H9 (cell line): Measurements from ENCODE around the gene YKT6. TPM values are rescaled to one million over a fixed set of nuclear protein-coding genes. Genes with fewer than 3 reads are reported as not detected.

Experiments
- DNase-seq: peaks from one replicate; pipeline ENCODE4 v3.0.0-alpha.2; 2017
- H2AFZ ChIP-seq: one replicate; pipeline ENCODE4 v1.6.1; 2013; ENCODE audit warnings: mild to moderate bottlenecking, low read length, control low read depth, moderate library complexity
- H2AK5ac ChIP-seq: 2 replicates; pipeline ENCODE4 v1.6.1; 2013; ENCODE audit warnings: low read length, control low read depth, mixed read lengths; ENCODE audit not compliant: insufficient read length
- H2BK120ac ChIP-seq: one replicate; pipeline ENCODE4 v1.6.1; 2013; ENCODE audit warnings: low read depth, mild to moderate bottlenecking, low read length, control low read depth, inconsistent platforms; ENCODE audit not compliant: poor library complexity, severe bottlenecking
- H2BK12ac ChIP-seq: 2 replicates; pipeline ENCODE4 v1.6.1; 2013; ENCODE audit warnings: low read length, control low read depth, mixed read lengths, low read depth; ENCODE audit not compliant: insufficient read length
- H2BK15ac ChIP-seq: 2 replicates; pipeline ENCODE4 v1.6.1; 2013; ENCODE audit warnings: low read depth, low read length, control low read depth
- H2BK20ac ChIP-seq: one replicate; pipeline ENCODE4 v1.6.1; 2013; ENCODE audit warnings: low read depth, mild to moderate bottlenecking, low read length, control low read depth, inconsistent platforms; ENCODE audit not compliant: poor library complexity, severe bottlenecking
- H2BK5ac ChIP-seq: 2 replicates; pipeline ENCODE4 v1.6.1; 2013; ENCODE audit warnings: low read length, control low read depth, mixed read lengths; ENCODE audit not compliant: insufficient read length
- H3K14ac ChIP-seq: 2 replicates; pipeline ENCODE4 v1.6.1; 2013; ENCODE audit warnings: low read length, control low read depth; ENCODE audit not compliant: insufficient read depth
- H3K18ac ChIP-seq: 2 replicates; pipeline ENCODE4 v1.6.1; 2013; ENCODE audit warnings: low read depth, mild to moderate bottlenecking, mixed read lengths, low read length, control low read depth; ENCODE audit not compliant: insufficient read length
- H3K23ac ChIP-seq: 2 replicates; pipeline ENCODE4 v1.6.1; 2013; ENCODE audit warnings: low read length, control low read depth, mixed read lengths, low read depth; ENCODE audit not compliant: insufficient read length
- H3K23me2 ChIP-seq: 2 replicates; pipeline ENCODE4 v1.6.1; 2013; ENCODE audit warnings: low read depth, mild to moderate bottlenecking, mixed read lengths, low read length, control low read depth; ENCODE audit not compliant: insufficient read length, poor library complexity, severe bottlenecking
- H3K27ac ChIP-seq: 2 replicates; pipeline ENCODE4 v1.5.1; 2013; ENCODE audit warnings: low read length, control low read depth, mixed read lengths, low read depth; ENCODE audit not compliant: insufficient read length
- H3K27me3 ChIP-seq: 2 replicates; pipeline ENCODE4 v1.6.1; 2013; ENCODE audit warnings: low read length, control low read depth, inconsistent platforms; ENCODE audit not compliant: insufficient read depth
- H3K4ac ChIP-seq: 2 replicates; pipeline ENCODE4 v1.6.1; 2013; ENCODE audit warnings: low read depth, mild to moderate bottlenecking, control low read depth, inconsistent platforms, low read length, moderate library complexity
- H3K4me1 ChIP-seq: 2 replicates; pipeline ENCODE4 v1.6.1; 2013; ENCODE audit warnings: low read length, control low read depth, inconsistent platforms; ENCODE audit not compliant: insufficient read depth
- H3K4me2 ChIP-seq: 2 replicates; pipeline ENCODE4 v1.6.1; 2013; ENCODE audit warnings: low read length, control low read depth, mixed read lengths; ENCODE audit not compliant: insufficient read length, insufficient read depth
- H3K56ac ChIP-seq: 2 replicates; pipeline ENCODE4 v1.6.1; 2013; ENCODE audit warnings: low read depth, mild to moderate bottlenecking, mixed read lengths, low read length, control low read depth; ENCODE audit not compliant: insufficient read length
- H3K79me1 ChIP-seq: 2 replicates; pipeline ENCODE4 v1.6.1; 2013; ENCODE audit warnings: low read depth, mild to moderate bottlenecking, moderate library complexity, low read length, control low read depth, inconsistent platforms; ENCODE audit not compliant: insufficient read depth, poor library complexity, severe bottlenecking
- H3K79me2 ChIP-seq: 2 replicates; pipeline ENCODE4 v1.6.1; 2013; ENCODE audit warnings: low read length, control low read depth, inconsistent platforms; ENCODE audit not compliant: insufficient read depth
- H3K9ac ChIP-seq: 2 replicates; pipeline ENCODE4 v1.6.1; 2013; ENCODE audit warnings: low read length, control low read depth, mixed read lengths; ENCODE audit not compliant: insufficient read length; ENCODE audit errors: extremely low read depth
- H3K9me3 ChIP-seq: one replicate; pipeline ENCODE4 v1.6.1; 2013; ENCODE audit warnings: low read depth, low read length, inconsistent platforms; ENCODE audit not compliant: control insufficient read depth
- H3T11ph ChIP-seq: one replicate; pipeline ENCODE4 v1.6.1; 2013; ENCODE audit warnings: mild to moderate bottlenecking, low read length, control low read depth, inconsistent platforms
- H4K20me1 ChIP-seq: one replicate; pipeline ENCODE4 v1.6.1; 2013; ENCODE audit not compliant: control insufficient read depth, insufficient read length, insufficient read depth
- H4K5ac ChIP-seq: 2 replicates; pipeline ENCODE4 v1.6.1; 2013; ENCODE audit warnings: low read depth, mild to moderate bottlenecking, mixed read lengths, low read length, control low read depth; ENCODE audit not compliant: insufficient read length
- H4K8ac ChIP-seq: replicated peaks from 2 replicates; pipeline ENCODE4 v1.6.1; 2013; ENCODE audit warnings: low read length, control low read depth, mixed read lengths, low read depth; ENCODE audit not compliant: insufficient read length
- H4K91ac ChIP-seq: 2 replicates; pipeline ENCODE4 v1.6.1; 2013; ENCODE audit warnings: low read depth, mild to moderate bottlenecking, moderate library complexity, mixed read lengths, low read length, control low read depth; ENCODE audit not compliant: insufficient read length
- H3K27ac Mint-ChIP-seq, 3 experiments: 2 replicates in 2 of 3; 3 replicates in 1 of 3; pipeline ENCODE4 v1.8.0; 2020 to 2021; ENCODE audit warnings: mixed read lengths in 3 of 3, mild to moderate bottlenecking in 1 of 3, moderate library complexity in 1 of 3
- H3K27me3 Mint-ChIP-seq: 2 replicates; pipeline ENCODE4 v1.8.0; 2021; ENCODE audit warnings: low read depth, mild to moderate bottlenecking, moderate library complexity, mixed read lengths
- H3K36me3 Mint-ChIP-seq, 3 experiments: 2 replicates in 2 of 3; 3 replicates in 1 of 3; pipeline ENCODE4 v1.8.0; 2020 to 2021; ENCODE audit warnings: low read depth in 3 of 3, mixed read lengths in 3 of 3; ENCODE audit not compliant: insufficient read depth in 1 of 3
- H3K4me1 Mint-ChIP-seq, 2 experiments: 2 replicates each; pipeline ENCODE4 v1.8.0; 2020; ENCODE audit warnings: mixed read lengths in 2 of 2
- H3K4me3 Mint-ChIP-seq, 2 experiments: 2 replicates in 1 of 2; 3 replicates in 1 of 2; pipeline ENCODE4 v1.8.0; 2020 to 2021; ENCODE audit warnings: mild to moderate bottlenecking in 2 of 2, mixed read lengths in 2 of 2, moderate library complexity in 1 of 2
- H3K9me3 Mint-ChIP-seq, 2 experiments: 2 replicates in 1 of 2; 3 replicates in 1 of 2; pipeline ENCODE4 v1.8.0; 2020; ENCODE audit warnings: mild to moderate bottlenecking in 2 of 2, mixed read lengths in 2 of 2, moderate library complexity in 1 of 2
- WGBS: extraction: QIAGEN DNeasy Blood & Tissue Kit; methylation state at CpG from one replicate; pipeline ENCODE4 v1.1.7; 2013; ENCODE audit warnings: missing lambda C conversion rate, low lambda C conversion rate, mixed read lengths; ENCODE audit not compliant: insufficient read length; ENCODE audit errors: extremely low coverage; 5-methylcytosine and 5-hydroxymethylcytosine counted together
- total RNA-seq: library from RNA; stranded (reverse); gene quantifications from 2 replicates; pipeline ENCODE4 v1.2.1, GENCODE V29; 2021
- TF ChIP-seq, protein P1 (sequence below): fragments of 200-600 bp; sonication (generic); conservative IDR thresholded peaks from 3 replicates; pipeline ENCODE4 v1.8.0; 2021; ENCODE audit warnings: antibody characterized with exemption, mild to moderate bottlenecking

YKT6 gene
- total RNA-seq, 1 experiment from 2014 or later: 104 TPM

DNA sequence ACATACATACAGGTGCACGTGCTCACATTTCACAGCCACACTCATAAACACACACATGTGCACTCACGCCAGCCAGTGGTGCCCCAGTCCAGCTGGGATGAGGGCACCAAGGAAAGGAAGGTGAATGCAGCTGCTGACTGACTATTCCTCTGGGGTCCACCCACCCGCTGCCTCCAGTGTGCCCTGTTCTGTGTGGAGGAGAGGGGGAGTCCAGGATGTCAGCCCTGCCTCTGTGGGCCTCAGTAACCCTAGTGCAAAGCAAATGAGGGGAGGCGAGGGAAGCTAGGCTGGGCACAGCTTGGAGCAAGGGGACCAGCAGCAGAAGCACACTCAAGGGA lies 57.6 kb downstream of the YKT6 start:
- no peaks in the 10 kb centered on the region for H3K4me1 ChIP-seq
- DNase-seq: no peak
- H2AK5ac ChIP-seq: no peak overlapping the region
- peak overlapping the region; percentile 33; the same call in 1 of the 2 replicates for H3K14ac ChIP-seq
- H3K27ac ChIP-seq: no peak overlapping the region
- no peak overlapping the region for H2BK15ac ChIP-seq
- H3K23ac ChIP-seq: no peak overlapping the region
- no peak overlapping the region for H3K18ac ChIP-seq
- H3K9me3 Mint-ChIP-seq: peaks cover 4 to 8% of the 10 kb centered on the region in 2 experiments; a peak in 4 of 5 replicates
- H3K4me2 ChIP-seq: no peak overlapping the region
- H3K36me3 Mint-ChIP-seq: no peaks in the 10 kb centered on the region
- H2BK120ac ChIP-seq: no peak overlapping the region
- no peak overlapping the region for H4K91ac ChIP-seq
- H2AFZ ChIP-seq: no peak overlapping the region
- no peak overlapping the region for H2BK20ac ChIP-seq
- no CpG with 5 or more reads among the region's 4 CpGs for WGBS
- no peak overlapping the region for H3K4me3 Mint-ChIP-seq
- no peaks in the 10 kb centered on the region for H3K79me2 ChIP-seq
- no peak overlapping the region for H3T11ph ChIP-seq
- no peaks in the 10 kb centered on the region for H3K9me3 ChIP-seq
- peaks cover 0 to 3% of the 10 kb centered on the region in 2 experiments; a peak in 1 of 4 replicates for H3K4me1 Mint-ChIP-seq
- TF ChIP-seq, protein P1, sequence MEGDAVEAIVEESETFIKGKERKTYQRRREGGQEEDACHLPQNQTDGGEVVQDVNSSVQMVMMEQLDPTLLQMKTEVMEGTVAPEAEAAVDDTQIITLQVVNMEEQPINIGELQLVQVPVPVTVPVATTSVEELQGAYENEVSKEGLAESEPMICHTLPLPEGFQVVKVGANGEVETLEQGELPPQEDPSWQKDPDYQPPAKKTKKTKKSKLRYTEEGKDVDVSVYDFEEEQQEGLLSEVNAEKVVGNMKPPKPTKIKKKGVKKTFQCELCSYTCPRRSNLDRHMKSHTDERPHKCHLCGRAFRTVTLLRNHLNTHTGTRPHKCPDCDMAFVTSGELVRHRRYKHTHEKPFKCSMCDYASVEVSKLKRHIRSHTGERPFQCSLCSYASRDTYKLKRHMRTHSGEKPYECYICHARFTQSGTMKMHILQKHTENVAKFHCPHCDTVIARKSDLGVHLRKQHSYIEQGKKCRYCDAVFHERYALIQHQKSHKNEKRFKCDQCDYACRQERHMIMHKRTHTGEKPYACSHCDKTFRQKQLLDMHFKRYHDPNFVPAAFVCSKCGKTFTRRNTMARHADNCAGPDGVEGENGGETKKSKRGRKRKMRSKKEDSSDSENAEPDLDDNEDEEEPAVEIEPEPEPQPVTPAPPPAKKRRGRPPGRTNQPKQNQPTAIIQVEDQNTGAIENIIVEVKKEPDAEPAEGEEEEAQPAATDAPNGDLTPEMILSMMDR: no peak
- peaks cover 5% of the 10 kb centered on the region for H3K27me3 Mint-ChIP-seq
- no peaks in the 10 kb centered on the region for H3K27me3 ChIP-seq
- H3K9ac ChIP-seq: no peak overlapping the region
- peak overlapping the region in 1 of 3 experiments; percentile 68; a peak in 1 of 7 replicates for H3K27ac Mint-ChIP-seq
- no peak overlapping the region for H2BK5ac ChIP-seq
- H4K20me1 ChIP-seq: no peaks in the 10 kb centered on the region
- no peak overlapping the region for H4K8ac ChIP-seq
- no peak overlapping the region for H4K5ac ChIP-seq
- no peak overlapping the region for H3K56ac ChIP-seq
- no peak overlapping the region for H2BK12ac ChIP-seq
- H3K4ac ChIP-seq: no peak overlapping the region
- no peaks in the 10 kb centered on the region for H3K79me1 ChIP-seq
- no peaks in the 10 kb centered on the region for H3K23me2 ChIP-seq
